Measurements from ENCODE around the gene LGALS12.

The LGALS12 gene

GRCh38 chr11:63560506-63561180, 54.8 kb downstream of the LGALS12 start:
- no peaks in the 10 kb centered on the region for H3K36me3 ChIP-seq

GRCh38 chr11:63563201-63564055, 57.5 kb downstream of the LGALS12 start, which contains the start of gene PLAAT2:
Gene PLAAT2 (minus strand): TSS chr11:63563379. CDS start chr11:63563324, 55 bp downstream.
- Histone ChIP-seq H3K27ac (no peak within 1 kb of the TSS), H3K9me3 (ENCODE audit: severe bottlenecking) (no peaks in the 10 kb centered on the region), H3K27me3 (ENCODE audit: insufficient read depth, low read depth, severe bottlenecking) (peaks cover 5% of the 10 kb centered on the region), H3K36me3 (no peaks in the 10 kb centered on the region), H3K4me3 (ENCODE audit: low read depth, low read length) (no peak within 1 kb of the TSS)
- no peak for DNase-seq
- no peak for TF ChIP-seq CTCF (IDR thresholded peaks at IDR 0.05; ENCODE audit: low read depth, low read length)

More at GRCh38 chr11:63560506-63561180, 54.8 kb downstream of the LGALS12 start:
- TF ChIP-seq CTCF (IDR thresholded peaks at IDR 0.05; ENCODE audit: low read depth, low read length) = no peak
- H3K27ac ChIP-seq = no peak overlapping the region
- H3K9me3 ChIP-seq (ENCODE audit: severe bottlenecking) = no peaks in the 10 kb centered on the region
- no peak overlapping the region for H3K4me3 ChIP-seq (ENCODE audit: low read depth, low read length)
- peaks cover 5% of the 10 kb centered on the region for H3K27me3 ChIP-seq (ENCODE audit: insufficient read depth, low read depth, severe bottlenecking)
- DNase-seq = no peak

- Histone ChIP-seq H3K36me3 (no peaks in the 10 kb centered on the region), H3K27ac (no peak overlapping the region), H3K4me3 (ENCODE audit: low read depth, low read length) (no peak overlapping the region), H3K9me3 (ENCODE audit: severe bottlenecking) (no peaks in the 10 kb centered on the region), H3K27me3 (ENCODE audit: insufficient read depth, low read depth, severe bottlenecking) (peaks cover 3% of the 10 kb centered on the region)
- DNase-seq = no peak
- TF ChIP-seq CTCF (IDR thresholded peaks at IDR 0.05; ENCODE audit: low read depth, low read length) = no peak
Measured at GRCh38 chr11:63564056-63564774, 58.3 kb downstream of the LGALS12 start.

- Histone ChIP-seq H3K36me3 (no peaks in the 10 kb centered on the region), H3K4me3 (ENCODE audit: low read depth, low read length) (no peak overlapping the region), H3K9me3 (ENCODE audit: severe bottlenecking) (no peaks in the 10 kb centered on the region), H3K27me3 (ENCODE audit: insufficient read depth, low read depth, severe bottlenecking) (peaks cover 3% of the 10 kb centered on the region), H3K27ac (no peak overlapping the region)
- no peak for DNase-seq
- no peak for TF ChIP-seq CTCF (IDR thresholded peaks at IDR 0.05; ENCODE audit: low read depth, low read length)
Measured at GRCh38 chr11:63564784-63565350, 59.0 kb downstream of the LGALS12 start.
